H1 (cell line): Measurements from ENCODE around the gene SLC26A6. TPM values are rescaled to one million over a fixed set of nuclear protein-coding genes. Genes with fewer than 3 reads are reported as not detected.

Experiments used
- BCL11A ChIP-seq, 2 experiments: IDR thresholded peaks; one replicate each; pipeline ENCODE4 v1.6.1; 2011; ENCODE audit warnings: low read depth in 2 of 2, low read length in 2 of 2, mild to moderate bottlenecking in 2 of 2
- CBX8 ChIP-seq: fragments of 300-800, 300-1000 bp; sonication (generic); IDR thresholded peaks from 2 replicates; pipeline ENCODE4 v1.7.1; 2016; ENCODE audit warnings: low read depth, low read length, borderline replicate concordance
- GABPA ChIP-seq: IDR thresholded peaks from 2 replicates; pipeline ENCODE4 v1.6.1; 2011; ENCODE audit warnings: mild to moderate bottlenecking, low read length, moderate library complexity, borderline replicate concordance; ENCODE audit not compliant: insufficient read depth
- YY1 ChIP-seq: IDR thresholded peaks from 2 replicates; pipeline ENCODE4 v1.6.1; 2011; ENCODE audit warnings: low read depth, mild to moderate bottlenecking, low read length
- polyA plus RNA-seq, 7 experiments: library from polyadenylated mRNA; depleted of rRNA in 3 of 7; stranded (reverse) in 5 of 7; unstranded in 2 of 7; fragments of >200 nt in 5 of 7; fragments of 200-250 nt in 2 of 7; gene quantifications; 1 replicate in 5 of 7; 2 replicates in 1 of 7; 4 replicates in 1 of 7; pipeline versions ENCODE4 v1.2.1 to v1.2.3, GENCODE V29; 2011 to 2013; ENCODE audit warnings: missing spikeins in 2 of 7, mixed read lengths in 2 of 7
- total RNA-seq: library from RNA; stranded (reverse); fragmentation: NEBNext Ultra II Directional; extraction: Animal tissue kit (Norgen Biotek cat#: 25700); gene quantifications from 2 replicates; pipeline ENCODE4 v1.2.1, GENCODE V29; 2021

The SLC26A6 gene
- total and polyA plus RNA-seq, 2 of the 8 experiments (the other 6 are each of a cell fraction or from before 2014, with no cell fraction given): 50.4 to 58.0 TPM

DNA sequence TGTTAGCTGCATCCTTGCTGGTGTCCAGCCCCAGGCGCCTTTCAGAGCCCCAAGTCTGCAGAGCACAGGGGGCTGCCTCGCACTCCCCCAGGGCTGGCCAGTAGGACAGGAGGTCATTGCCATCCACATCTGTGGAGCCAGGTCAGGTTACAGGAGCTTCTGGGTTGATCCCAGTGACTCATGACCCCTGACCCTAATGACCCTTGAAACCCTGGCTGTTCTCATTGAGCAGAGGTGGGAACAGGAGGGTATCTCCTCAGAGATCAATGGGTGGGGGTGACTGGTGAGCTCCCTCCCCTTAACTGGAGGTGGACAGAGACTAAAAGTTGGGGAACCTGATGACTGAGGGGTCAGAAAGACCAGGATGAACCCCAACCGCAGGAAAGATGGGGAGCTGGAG lies 6.1 kb upstream of the SLC26A6 start (continued):
- TF ChIP-seq YY1 (no peak), GABPA (no peak), CBX8 (no peak), BCL11A (IDR thresholded peaks at IDR 0.05; ENCODE audit: low read depth in 2 of 2, low read length in 2 of 2) (no peak)
